Ishikawa (cell line): Measurements from ENCODE around the gene ARMH3.

Experiments
- CEBPB ChIP-seq: IDR thresholded peaks from 2 replicates; pipeline ENCODE4 v1.6.1; 2012
- CREB1 ChIP-seq: IDR thresholded peaks from 2 replicates; pipeline ENCODE4 v1.6.1; 2012; ENCODE audit warnings: low read depth
- EP300 ChIP-seq: IDR thresholded peaks from 2 replicates; pipeline ENCODE4 v1.6.1; 2012; ENCODE audit warnings: borderline replicate concordance
- NFIC ChIP-seq: IDR thresholded peaks from 2 replicates; pipeline ENCODE4 v1.6.1; 2012
- RAD21 ChIP-seq: IDR thresholded peaks from 2 replicates; pipeline ENCODE4 v1.6.1; 2012; ENCODE audit warnings: low read depth
- YY1 ChIP-seq: IDR thresholded peaks from 2 replicates; pipeline ENCODE4 v1.6.1; 2012; ENCODE audit warnings: low read depth
- TF ChIP-seq, protein P1 (sequence below): IDR thresholded peaks from 2 replicates; pipeline ENCODE4 v1.6.1; 2012
- TF ChIP-seq, protein P2 (sequence below): IDR thresholded peaks from 2 replicates; pipeline ENCODE4 v1.6.1; 2012; ENCODE audit warnings: low read depth, mild to moderate bottlenecking

DNA sequence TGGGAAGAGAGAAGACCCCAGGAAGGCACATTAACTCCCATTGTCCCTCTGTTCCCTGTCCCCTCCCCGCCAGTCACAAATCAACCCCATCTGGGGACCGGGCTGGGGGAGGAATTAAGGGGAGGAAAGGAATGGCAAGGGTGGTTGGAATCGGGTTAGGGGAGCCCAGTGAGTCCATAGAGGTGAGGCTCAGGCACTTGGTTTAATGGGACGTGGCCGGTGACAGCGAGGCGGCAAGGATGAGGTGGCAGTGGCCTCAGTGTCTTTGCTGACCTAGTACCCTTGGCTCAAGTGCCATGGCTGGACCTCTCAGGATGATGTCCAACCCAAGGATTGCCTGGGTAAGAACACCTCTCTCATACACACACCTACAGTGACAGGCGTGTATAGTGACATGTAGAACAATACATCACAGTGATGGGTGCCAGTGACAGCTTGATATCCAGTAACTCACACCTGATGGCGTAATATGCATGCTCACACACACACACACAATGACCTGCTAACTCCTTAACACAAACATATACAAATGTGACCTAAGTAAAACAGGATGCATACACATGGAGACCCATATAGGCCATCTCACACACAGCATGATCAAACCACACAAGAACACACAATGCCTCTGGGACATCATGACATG lies 224.7 kb downstream of the ARMH3 start:
- no peak for TF ChIP-seq RAD21
- TF ChIP-seq, protein P1, sequence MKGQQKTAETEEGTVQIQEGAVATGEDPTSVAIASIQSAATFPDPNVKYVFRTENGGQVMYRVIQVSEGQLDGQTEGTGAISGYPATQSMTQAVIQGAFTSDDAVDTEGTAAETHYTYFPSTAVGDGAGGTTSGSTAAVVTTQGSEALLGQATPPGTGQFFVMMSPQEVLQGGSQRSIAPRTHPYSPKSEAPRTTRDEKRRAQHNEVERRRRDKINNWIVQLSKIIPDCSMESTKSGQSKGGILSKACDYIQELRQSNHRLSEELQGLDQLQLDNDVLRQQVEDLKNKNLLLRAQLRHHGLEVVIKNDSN = no peak
- TF ChIP-seq NFIC = no peak
- TF ChIP-seq, protein P2, sequence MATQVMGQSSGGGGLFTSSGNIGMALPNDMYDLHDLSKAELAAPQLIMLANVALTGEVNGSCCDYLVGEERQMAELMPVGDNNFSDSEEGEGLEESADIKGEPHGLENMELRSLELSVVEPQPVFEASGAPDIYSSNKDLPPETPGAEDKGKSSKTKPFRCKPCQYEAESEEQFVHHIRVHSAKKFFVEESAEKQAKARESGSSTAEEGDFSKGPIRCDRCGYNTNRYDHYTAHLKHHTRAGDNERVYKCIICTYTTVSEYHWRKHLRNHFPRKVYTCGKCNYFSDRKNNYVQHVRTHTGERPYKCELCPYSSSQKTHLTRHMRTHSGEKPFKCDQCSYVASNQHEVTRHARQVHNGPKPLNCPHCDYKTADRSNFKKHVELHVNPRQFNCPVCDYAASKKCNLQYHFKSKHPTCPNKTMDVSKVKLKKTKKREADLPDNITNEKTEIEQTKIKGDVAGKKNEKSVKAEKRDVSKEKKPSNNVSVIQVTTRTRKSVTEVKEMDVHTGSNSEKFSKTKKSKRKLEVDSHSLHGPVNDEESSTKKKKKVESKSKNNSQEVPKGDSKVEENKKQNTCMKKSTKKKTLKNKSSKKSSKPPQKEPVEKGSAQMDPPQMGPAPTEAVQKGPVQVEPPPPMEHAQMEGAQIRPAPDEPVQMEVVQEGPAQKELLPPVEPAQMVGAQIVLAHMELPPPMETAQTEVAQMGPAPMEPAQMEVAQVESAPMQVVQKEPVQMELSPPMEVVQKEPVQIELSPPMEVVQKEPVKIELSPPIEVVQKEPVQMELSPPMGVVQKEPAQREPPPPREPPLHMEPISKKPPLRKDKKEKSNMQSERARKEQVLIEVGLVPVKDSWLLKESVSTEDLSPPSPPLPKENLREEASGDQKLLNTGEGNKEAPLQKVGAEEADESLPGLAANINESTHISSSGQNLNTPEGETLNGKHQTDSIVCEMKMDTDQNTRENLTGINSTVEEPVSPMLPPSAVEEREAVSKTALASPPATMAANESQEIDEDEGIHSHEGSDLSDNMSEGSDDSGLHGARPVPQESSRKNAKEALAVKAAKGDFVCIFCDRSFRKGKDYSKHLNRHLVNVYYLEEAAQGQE = no peak
- no peak for TF ChIP-seq YY1
- TF ChIP-seq CEBPB = no peak
- TF ChIP-seq EP300 = no peak
- TF ChIP-seq CREB1 = no peak
